Measurements from ENCODE around the gene VSIG1. TPM values are rescaled to one million over a fixed set of nuclear protein-coding genes. Genes with fewer than 3 reads are reported as not detected.
A peak's percentile ranks its signal among the peaks of the same experiment; 100 is the strongest.

Gene VSIG1
- total RNA-seq, 2 donors from 2014 or later: 0.54 to 8.2 TPM

DNA sequence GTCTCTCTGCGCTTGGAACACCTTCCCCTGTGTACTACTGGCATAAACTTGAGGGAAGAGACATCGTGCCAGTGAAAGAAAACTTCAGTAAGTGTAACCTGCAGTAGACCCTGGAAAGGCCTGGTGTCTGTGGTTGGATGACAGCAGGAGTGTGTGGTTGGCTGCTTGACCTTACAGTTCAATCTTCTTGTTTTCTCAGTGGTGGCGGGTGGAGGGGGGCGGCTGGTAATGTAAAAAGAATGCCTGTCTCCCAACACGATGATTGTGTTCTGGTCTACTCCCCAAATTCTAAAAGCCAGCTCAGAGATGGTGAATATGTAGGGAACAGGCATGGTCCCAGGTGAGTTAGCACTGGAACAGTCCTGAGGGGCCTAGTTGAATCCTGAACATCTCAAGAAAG lies 27.9 kb downstream of the VSIG1 start:
- DNase-seq (ENCODE audit: low spot score) (no peak), ATAC-seq (ENCODE audit: insufficient number of reproducible peaks, low FRiP score, low read depth) (no peak)
- TF ChIP-seq, protein P1, sequence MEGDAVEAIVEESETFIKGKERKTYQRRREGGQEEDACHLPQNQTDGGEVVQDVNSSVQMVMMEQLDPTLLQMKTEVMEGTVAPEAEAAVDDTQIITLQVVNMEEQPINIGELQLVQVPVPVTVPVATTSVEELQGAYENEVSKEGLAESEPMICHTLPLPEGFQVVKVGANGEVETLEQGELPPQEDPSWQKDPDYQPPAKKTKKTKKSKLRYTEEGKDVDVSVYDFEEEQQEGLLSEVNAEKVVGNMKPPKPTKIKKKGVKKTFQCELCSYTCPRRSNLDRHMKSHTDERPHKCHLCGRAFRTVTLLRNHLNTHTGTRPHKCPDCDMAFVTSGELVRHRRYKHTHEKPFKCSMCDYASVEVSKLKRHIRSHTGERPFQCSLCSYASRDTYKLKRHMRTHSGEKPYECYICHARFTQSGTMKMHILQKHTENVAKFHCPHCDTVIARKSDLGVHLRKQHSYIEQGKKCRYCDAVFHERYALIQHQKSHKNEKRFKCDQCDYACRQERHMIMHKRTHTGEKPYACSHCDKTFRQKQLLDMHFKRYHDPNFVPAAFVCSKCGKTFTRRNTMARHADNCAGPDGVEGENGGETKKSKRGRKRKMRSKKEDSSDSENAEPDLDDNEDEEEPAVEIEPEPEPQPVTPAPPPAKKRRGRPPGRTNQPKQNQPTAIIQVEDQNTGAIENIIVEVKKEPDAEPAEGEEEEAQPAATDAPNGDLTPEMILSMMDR (IDR thresholded peaks at IDR 0.05): no peak
- no peak overlapping the region for H3K4me3 ChIP-seq
- no peaks in the 10 kb centered on the region for H3K27me3 ChIP-seq (replicated peaks; ENCODE audit: insufficient read depth)
- H3K9me3 ChIP-seq: no peaks in the 10 kb centered on the region
- no peaks in the 10 kb centered on the region for H3K36me3 ChIP-seq
- H3K4me1 ChIP-seq (ENCODE audit: control insufficient read depth in 1 of 2, low read depth in 2 of 2): no peaks in the 10 kb centered on the region
- H3K27ac ChIP-seq: no peak overlapping the region

DNA sequence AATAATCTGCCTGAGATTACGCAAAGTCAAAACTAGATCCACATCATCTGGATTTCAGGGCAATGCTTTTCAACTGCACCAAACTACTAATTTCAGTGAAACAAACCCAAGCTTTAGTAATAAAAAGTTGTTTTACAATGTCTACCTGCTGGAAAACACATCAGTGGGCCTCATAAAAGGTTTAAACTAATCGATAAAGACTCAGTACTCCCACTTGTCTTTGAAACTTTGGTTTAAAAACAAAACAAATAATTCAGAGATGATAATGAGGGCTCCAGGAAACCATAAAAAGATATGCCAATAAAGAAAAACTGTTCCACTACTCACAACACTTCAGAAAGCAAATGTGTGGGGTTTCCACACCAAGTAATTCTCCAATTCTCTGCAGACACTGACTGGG lies 36.2 kb downstream of the VSIG1 start:
- no peaks in the 10 kb centered on the region for H3K36me3 ChIP-seq
- no peaks in the 10 kb centered on the region for H3K9me3 ChIP-seq
- no peaks in the 10 kb centered on the region for H3K27me3 ChIP-seq (replicated peaks; ENCODE audit: insufficient read depth)
- no peak overlapping the region for H3K4me3 ChIP-seq
- no peak overlapping the region for H3K27ac ChIP-seq
- TF ChIP-seq, protein P1 (IDR thresholded peaks at IDR 0.05): no peak
- DNase-seq (ENCODE audit: low spot score) (no peak), ATAC-seq (ENCODE audit: insufficient number of reproducible peaks, low FRiP score, low read depth) (no peak)
- H3K4me1 ChIP-seq (ENCODE audit: control insufficient read depth in 1 of 2, low read depth in 2 of 2): no peaks in the 10 kb centered on the region

- no peak for ATAC-seq (ENCODE audit: insufficient number of reproducible peaks, low FRiP score, low read depth)
- H3K36me3 ChIP-seq: no peaks in the 10 kb centered on the region
- no peak for DNase-seq (ENCODE audit: low spot score)
- H3K9me3 ChIP-seq: no peaks in the 10 kb centered on the region
- H3K4me1 ChIP-seq (ENCODE audit: control insufficient read depth in 1 of 2, low read depth in 2 of 2): peaks cover 0 to 3% of the 10 kb centered on the region in 2 donors
- TF ChIP-seq, protein P1 (IDR thresholded peaks at IDR 0.05): no peak
- H3K27me3 ChIP-seq (replicated peaks; ENCODE audit: insufficient read depth): no peaks in the 10 kb centered on the region
- H3K4me3 ChIP-seq: no peak overlapping the region
- H3K27ac ChIP-seq: no peak overlapping the region
Observed at GRCh38 chrX:108087792-108088191, 42.9 kb downstream of the VSIG1 start.

GRCh38 chrX:108088511-108088910 lies 43.6 kb downstream of the VSIG1 start:
- TF ChIP-seq, protein P1 (IDR thresholded peaks at IDR 0.05): no peak

GRCh38 chrX:108090491-108091263 lies 45.8 kb downstream of the VSIG1 start:
- Histone ChIP-seq H3K27me3 (replicated peaks; ENCODE audit: insufficient read depth) (no peaks in the 10 kb centered on the region), H3K36me3 (no peaks in the 10 kb centered on the region), H3K4me3 (peak overlapping the region; percentile 82), H3K27ac (peak overlapping the region; percentile 66 to 76), H3K9me3 (no peaks in the 10 kb centered on the region), H3K4me1 (ENCODE audit: control insufficient read depth in 1 of 2, low read depth in 2 of 2) (peaks cover 0 to 3% of the 10 kb centered on the region in 2 donors)
- ATAC-seq (ENCODE audit: insufficient number of reproducible peaks, low FRiP score, low read depth) (no peak), DNase-seq (ENCODE audit: low spot score) (no peak)
- TF ChIP-seq, protein P1 (IDR thresholded peaks at IDR 0.05): no peak

More at GRCh38 chrX:108088511-108088910, 43.6 kb downstream of the VSIG1 start:
- Histone ChIP-seq H3K36me3 (no peaks in the 10 kb centered on the region), H3K27me3 (replicated peaks; ENCODE audit: insufficient read depth) (no peaks in the 10 kb centered on the region), H3K4me3 (no peak overlapping the region), H3K9me3 (no peaks in the 10 kb centered on the region), H3K4me1 (ENCODE audit: control insufficient read depth in 1 of 2, low read depth in 2 of 2) (peaks cover 0 to 3% of the 10 kb centered on the region in 2 donors), H3K27ac (no peak overlapping the region)
- no peak for DNase-seq (ENCODE audit: low spot score)
- no peak for ATAC-seq (ENCODE audit: insufficient number of reproducible peaks, low FRiP score, low read depth)
